NK-92 (cell line): ENCODE measurements around the gene HSPA12A.

Experiments used
- DNase-seq: peaks from one replicate; lab custom pipeline; 2025; ENCODE audit not compliant: unreplicated experiment; lab: John Stamatoyannopoulos, UW

Gene HSPA12A

GRCh38 chr10:116634126-116634975 is 108.0 kb downstream of the HSPA12A start:
- DNase-seq: no peak

GRCh38 chr10:116633216-116633600 is 109.2 kb downstream of the HSPA12A start:
- DNase-seq: no peak

GRCh38 chr10:116632596-116633215 is 109.7 kb downstream of the HSPA12A start:
- no peak for DNase-seq

- DNase-seq: no peak
Measured at GRCh38 chr10:116631871-116632295, 110.5 kb downstream of the HSPA12A start.

- DNase-seq: no peak
Measured at GRCh38 chr10:116630020-116630419, 112.3 kb downstream of the HSPA12A start.

- DNase-seq: no peak
Measured at GRCh38 chr10:116629340-116629739, 113.0 kb downstream of the HSPA12A start.

- DNase-seq: no peak
Measured at GRCh38 chr10:116627386-116627933, 114.9 kb downstream of the HSPA12A start.

GRCh38 chr10:116626815-116627214 is 115.6 kb downstream of the HSPA12A start:
- no peak for DNase-seq

- DNase-seq: no peak
Measured at GRCh38 chr10:116625845-116626244, 116.5 kb downstream of the HSPA12A start.

- DNase-seq: no peak
Measured at GRCh38 chr10:116621934-116622655, 120.3 kb downstream of the HSPA12A start.

- no peak for DNase-seq
Measured at GRCh38 chr10:116621476-116621875, 120.9 kb downstream of the HSPA12A start.
